Fibroblast of skin of scalp (primary cell): Measurements from ENCODE around the gene TAF13. TPM values are rescaled to one million over a fixed set of nuclear protein-coding genes. Genes with fewer than 3 reads are reported as not detected.

Source experiments
- DNase-seq: peaks from one replicate; pipeline ENCODE4 v3.0.0-alpha.2; 2013
- polyA plus RNA-seq, 2 experiments: library from polyadenylated mRNA; unstranded; fragments of 120-200 nt; gene quantifications; one replicate each; pipeline ENCODE4 v1.2.1, GENCODE V29; 2013; ENCODE audit not compliant: insufficient read length in 2 of 2

TAF13 gene, protein sequence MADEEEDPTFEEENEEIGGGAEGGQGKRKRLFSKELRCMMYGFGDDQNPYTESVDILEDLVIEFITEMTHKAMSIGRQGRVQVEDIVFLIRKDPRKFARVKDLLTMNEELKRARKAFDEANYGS
- polyA plus RNA-seq (2013, experiment 1 of 2; ENCODE audit: insufficient read length): 96.0 TPM
- polyA plus RNA-seq (2013, experiment 2 of 2; ENCODE audit: insufficient read length): 103 TPM

DNA sequence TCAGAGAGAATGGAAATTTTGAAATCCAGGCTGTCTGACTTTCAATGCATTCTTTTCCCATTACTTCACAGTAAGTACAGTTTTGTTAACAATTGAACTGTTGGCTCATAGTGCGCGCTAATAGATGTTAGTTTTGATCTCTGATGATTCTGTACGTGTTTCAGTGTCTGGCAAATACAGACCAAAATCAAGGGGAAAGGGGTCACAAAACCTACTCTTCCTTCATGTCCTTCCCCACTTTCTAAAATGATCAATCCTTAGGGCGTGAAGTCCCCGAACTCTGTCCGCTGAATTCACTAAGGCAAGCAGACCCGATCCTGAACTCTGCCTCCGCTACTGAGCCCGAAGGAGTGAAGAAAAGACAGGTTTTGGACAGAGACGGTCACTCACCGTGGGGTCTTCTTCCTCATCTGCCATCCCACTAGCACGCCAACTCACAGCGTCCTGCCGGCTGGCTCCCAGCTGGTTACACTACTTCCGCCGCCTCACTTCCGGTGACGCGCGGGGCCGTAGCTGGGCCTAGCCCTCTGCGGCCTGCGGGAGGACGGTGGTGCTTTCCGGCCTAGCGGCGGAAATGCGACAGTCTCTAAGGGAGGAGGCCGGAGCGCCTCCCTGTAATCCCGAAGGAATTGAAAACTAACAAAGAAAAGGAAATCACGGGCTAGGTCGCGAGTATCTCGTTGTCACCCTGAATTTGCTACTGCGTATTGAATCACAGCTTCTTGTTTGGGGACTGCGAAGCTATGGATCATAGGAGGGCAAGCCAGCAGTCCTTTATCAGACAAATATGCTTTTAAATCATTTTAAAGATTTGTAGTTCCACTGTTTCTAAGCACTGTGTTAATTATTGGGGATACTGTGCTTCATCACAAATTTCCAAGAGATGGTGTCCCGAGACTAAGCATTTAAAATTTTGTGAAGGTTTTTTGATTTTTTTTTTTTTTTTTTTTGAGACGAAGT is at the start of gene TAF13:
Gene TAF13 (minus strand): TSS at position 473 of the 960 bp plus-strand sequence. CDS start 56 bp downstream, at position 417.
- peak; percentile 98 for DNase-seq

- no peak for DNase-seq
Observed at GRCh38 chr1:109120356-109120755, 44.6 kb upstream of the TAF13 start.

DNA sequence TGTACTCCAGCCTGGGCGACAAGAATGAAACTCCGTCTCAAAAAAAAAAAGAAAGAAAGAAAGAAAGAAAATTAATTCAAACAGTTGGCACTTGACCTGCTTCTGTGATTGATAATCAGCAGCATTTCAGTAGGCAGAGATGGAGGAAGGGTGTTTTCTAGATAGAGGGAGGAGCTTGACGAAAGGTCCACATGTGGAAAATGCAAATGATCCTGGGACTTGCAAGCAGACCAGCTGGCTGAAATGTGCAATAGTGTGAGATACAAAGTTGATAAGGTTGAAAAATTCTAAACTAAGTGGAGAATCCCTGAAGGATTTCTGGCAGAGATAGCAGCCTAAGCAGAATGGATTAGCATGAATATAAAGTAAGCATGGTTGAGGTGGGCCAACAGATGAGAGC is 42.3 kb upstream of the TAF13 start:
- no peak for DNase-seq

- DNase-seq: no peak
Observed at GRCh38 chr1:109116286-109116685, 40.5 kb upstream of the TAF13 start.

- DNase-seq: no peak
Observed at GRCh38 chr1:109115685-109116084, 39.9 kb upstream of the TAF13 start.

GRCh38 chr1:109114342-109114674 is 38.5 kb upstream of the TAF13 start:
- DNase-seq: no peak

GRCh38 chr1:109113590-109114341 is 38.0 kb upstream of the TAF13 start, which contains the start of gene ELAPOR1:
Gene ELAPOR1 (plus strand): TSS chr1:109114115. CDS start chr1:109114184, 69 bp downstream.
- DNase-seq: peak; percentile 15

DNA sequence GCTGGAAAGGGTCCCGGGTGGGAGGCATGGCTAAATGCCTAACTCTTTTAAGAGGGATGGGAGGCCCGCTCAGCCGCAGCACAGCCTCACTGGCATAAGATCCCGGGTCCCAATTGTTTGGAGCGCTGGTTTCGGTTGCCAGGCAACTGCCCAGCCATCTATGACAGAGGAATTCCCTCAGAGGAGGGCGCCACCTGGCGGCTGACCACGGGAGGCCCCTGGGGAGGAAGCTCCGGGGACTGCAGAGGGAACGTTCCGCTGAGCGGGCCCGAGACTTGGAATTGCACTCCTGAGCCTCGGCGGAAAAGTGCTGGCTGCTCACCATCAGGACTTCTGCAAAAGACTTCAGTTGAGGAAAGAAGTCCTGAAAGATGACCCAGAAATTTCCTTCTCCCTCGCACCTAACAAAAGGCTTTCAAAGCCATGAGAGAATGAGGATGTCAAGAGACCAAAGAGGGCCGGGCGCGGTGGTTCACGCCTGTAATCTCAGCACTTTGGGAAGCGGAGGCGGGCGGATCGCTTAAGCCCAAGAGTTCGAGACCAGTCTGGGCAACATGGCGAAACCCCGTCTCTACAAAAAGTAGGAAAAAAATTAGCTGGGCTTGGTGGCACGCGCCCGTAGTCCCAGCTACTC is 37.0 kb upstream of the TAF13 start:
- DNase-seq: peak; percentile 88

GRCh38 chr1:109112056-109112651 is 36.4 kb upstream of the TAF13 start:
- peak; percentile 48 for DNase-seq

DNA sequence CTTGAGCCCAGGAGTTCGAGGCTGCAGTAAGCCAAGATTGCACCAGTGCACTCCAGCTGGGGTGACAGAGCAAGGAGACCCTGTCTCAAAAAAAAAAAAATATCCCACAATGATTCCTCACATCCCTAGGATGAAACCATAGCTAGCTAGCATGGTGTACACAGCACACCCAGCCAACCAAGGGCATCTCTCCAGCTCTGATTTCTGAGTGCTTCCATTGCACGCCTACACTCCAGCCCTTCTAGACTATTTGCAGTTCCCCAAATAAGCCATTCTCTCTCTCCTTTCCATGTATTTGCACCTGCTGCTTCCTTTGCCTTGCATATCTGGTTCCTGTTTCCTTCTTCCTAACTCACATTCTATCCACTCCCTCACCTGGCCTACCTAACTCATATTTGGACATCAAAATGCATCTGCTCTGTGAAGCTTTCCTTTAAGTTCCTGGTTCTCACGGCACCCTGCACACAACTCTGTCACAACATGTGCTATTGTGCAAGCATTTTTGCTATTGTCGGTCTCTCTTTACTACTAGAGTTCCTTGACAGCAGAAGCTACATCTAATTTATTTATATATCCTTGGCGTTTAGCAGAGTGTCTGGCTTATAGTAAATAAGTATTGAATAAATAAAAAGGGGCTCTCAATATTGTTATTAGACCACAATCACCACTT is 35.7 kb upstream of the TAF13 start:
- no peak for DNase-seq

GRCh38 chr1:109109906-109110305 is 34.1 kb upstream of the TAF13 start:
- no peak for DNase-seq

DNA sequence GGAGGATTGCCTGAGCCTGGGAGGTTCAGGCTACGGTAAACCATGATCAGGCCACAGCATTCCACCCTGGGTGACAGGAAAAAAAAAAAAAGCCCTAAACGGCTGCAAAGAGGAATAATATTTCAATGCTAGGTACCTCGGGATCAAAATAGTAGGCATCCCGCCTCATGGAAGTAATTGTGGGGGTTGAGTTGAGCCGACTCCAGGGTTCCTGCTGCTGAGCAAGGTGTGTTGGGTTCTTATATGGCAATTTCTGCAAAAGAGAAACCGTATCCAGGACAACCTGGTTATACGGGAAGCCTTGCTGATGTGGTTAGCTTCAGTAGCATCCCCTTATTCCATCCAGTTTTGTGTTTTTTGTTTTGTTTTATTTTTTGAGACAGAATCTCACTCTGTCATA is 32.0 kb upstream of the TAF13 start:
- DNase-seq: no peak

- DNase-seq: no peak
Observed at GRCh38 chr1:109105881-109106280, 30.1 kb upstream of the TAF13 start.

GRCh38 chr1:109104364-109105151 is 28.8 kb upstream of the TAF13 start:
- DNase-seq: no peak

GRCh38 chr1:109099938-109100773 is 24.4 kb upstream of the TAF13 start:
- peak; percentile 98 for DNase-seq

DNA sequence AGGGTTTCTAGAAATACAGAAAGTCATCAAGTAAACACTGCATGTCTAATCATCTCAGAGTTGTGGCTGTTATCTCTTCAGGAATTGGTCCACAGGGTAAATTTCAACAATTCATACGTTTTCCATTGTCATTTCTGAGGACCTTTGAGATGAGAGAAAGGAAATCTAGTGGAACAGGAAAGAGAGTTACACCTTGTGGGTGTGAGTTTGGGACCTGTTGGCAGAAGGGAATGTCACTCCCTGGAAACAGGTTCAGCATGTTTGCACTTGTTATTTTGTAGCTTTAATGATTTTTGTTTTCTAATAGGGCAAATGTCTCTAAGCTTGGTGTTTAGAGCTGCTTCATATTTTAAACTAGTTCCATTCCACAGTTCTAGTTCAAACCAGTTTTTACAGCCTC is 20.3 kb upstream of the TAF13 start:
- DNase-seq: no peak

- no peak for DNase-seq
Observed at GRCh38 chr1:109095631-109096030, 19.8 kb upstream of the TAF13 start.

- DNase-seq: no peak
Observed at GRCh38 chr1:109094871-109095270, 19.1 kb upstream of the TAF13 start.

- DNase-seq: no peak
Observed at GRCh38 chr1:109094377-109094803, 18.6 kb upstream of the TAF13 start.

- no peak for DNase-seq
Observed at GRCh38 chr1:109091839-109092193, 16.0 kb upstream of the TAF13 start.
